ENCODE results near the gene DZIP3. TPM values are rescaled to one million over a fixed set of nuclear protein-coding genes. Genes with fewer than 3 reads are reported as not detected.
"Not testable (repeated sequence)": the region's sequence is repeated elsewhere in the genome, so short reads cannot be mapped to it uniquely, and the experiment has no call there.

DZIP3 gene
- total RNA-seq, 1 donor from 2014 or later: 5.8 TPM

DNA sequence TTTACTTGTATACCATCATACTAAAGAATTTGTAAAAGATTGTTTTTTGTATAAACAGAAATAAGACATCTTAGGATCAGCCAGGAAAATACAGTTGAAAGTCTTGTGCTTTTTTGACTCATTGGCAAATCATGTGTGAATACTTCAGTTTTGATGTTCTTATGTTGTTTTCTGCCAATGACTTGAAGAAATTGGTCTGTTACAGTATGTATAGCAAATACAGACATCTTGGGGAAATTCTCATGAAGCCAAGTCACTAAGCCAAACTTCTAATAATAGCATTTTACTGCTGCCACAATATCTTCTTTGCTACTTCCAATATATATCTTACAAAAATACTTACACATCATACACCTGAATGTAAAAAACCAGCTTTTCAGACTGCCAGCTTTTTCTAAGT lies 83.2 kb downstream of the DZIP3 start:
- DNase-seq (ENCODE audit: extremely low read depth, low read depth, low spot score): no peak

DNA sequence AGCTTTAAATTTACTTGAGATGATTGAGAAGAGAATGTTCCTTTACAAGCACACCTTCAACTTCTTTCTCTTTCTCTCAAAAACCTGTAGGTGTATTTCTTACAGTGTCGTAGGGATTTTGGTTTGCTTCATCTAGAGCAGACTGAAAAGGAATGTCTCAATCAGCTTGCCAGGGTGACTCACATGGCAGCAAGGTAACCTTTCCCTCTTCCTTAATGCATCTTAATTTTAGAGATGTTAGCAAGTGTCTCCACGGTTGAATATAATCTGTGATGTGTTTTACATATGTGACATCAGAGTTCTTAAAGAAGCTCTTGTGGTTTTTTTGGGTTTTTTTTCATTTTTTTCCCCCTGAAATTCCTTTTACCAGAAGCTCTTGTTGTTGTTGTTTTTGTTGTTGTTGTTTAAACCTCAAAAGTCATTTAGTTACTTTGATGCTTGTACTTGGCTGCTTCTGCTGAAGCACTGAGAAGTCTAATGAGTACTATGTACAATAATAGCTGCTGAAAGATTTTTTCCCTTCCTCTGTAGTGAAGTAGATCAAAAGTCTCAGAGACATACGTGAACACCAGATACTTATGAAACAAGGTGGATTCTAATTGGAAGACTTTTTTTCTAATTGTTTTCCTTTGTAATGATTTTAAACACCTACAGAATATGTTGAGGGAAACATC lies 84.6 kb downstream of the DZIP3 start:
- DNase-seq (ENCODE audit: extremely low read depth, low read depth, low spot score): no peak

DNA sequence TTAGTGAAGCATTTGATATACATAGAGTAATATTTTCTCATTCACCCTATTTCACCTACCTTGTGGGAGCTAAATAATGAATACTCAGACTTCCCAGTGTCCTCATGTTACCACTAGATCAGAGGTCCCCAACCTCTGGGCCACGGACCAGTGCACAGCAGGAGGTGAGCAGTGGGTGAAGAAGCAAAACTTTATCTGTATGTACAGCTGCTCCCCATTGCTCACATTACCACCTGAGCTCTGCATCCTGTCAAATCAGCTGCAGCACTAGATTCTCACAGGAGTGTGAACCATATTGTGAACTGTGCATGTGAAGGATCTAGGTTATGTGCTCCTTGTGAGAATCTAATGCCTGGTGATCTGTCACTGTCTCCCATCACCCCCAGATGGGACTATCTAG lies 88.3 kb downstream of the DZIP3 start:
- no peak for DNase-seq (ENCODE audit: extremely low read depth, low read depth, low spot score)

- DNase-seq (ENCODE audit: extremely low read depth, low read depth, low spot score): not testable (repeated sequence)
Measured at GRCh38 chr3:108692286-108692685, 102.8 kb downstream of the DZIP3 start.

- no peak for DNase-seq (ENCODE audit: extremely low read depth, low read depth, low spot score)
Measured at GRCh38 chr3:108698461-108698860, 108.9 kb downstream of the DZIP3 start.

DNA sequence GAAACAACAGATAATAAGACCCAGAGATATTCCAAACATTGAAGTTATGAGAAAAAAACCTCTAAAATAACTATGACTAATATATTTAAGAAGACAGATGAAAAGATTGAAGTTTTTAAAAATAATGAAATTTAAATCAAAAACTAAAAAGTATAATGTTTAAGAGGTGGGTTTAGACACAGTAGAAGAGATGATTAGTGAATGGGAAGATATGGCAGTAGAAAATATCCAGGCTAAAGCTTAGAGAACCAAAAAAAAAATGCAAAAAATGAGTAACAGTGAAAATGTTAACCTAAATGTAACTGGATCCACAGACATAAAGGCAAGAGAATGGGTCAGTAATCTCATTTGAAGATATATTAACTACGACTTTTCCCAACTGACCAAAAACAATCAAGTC lies 115.5 kb downstream of the DZIP3 start:
- DNase-seq (ENCODE audit: extremely low read depth, low read depth, low spot score): no peak

DNA sequence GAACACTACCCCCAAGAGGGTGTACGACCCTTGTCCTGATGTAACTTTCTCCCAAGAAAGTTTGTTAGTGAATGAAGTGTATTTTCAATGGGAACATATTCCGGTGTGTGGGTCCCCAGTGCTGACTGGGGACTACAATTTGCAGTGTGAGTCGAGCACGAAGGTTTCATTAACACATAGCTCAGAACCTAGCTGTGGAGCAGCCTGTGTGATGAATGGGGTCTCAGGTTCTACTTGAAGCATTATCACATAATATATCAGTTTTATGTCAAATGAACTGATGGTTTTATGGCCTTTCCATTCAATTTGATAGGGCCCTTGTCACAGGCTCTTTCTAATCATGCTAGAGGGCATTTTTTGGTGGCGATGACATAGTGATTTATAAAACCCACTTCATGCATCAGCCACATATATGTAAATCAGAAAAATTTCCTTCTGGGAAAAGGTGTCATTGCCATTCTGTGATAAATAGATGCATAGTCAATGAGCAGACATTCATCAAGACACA lies 123.5 kb downstream of the DZIP3 start:
- no peak for DNase-seq (ENCODE audit: extremely low read depth, low read depth, low spot score)

DNA sequence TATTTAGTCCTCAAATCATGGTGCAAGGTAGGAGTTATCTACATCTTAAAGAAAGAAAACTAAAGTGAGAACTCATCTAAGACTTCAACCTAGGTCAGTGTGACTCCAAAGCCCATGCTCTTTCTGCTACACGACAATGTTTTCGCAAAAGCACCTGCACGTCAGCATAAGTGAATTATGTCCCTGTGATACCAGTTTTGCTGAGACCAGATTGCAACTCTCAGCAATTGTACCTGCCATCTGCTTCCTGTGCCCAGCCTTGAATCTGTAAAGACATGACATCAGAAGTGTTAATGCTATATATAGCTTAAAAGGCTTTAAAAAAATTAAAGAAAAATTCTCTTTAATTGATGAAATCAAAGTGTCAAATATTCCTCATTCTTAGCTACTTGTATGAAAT lies 124.3 kb downstream of the DZIP3 start:
- no peak for DNase-seq (ENCODE audit: extremely low read depth, low read depth, low spot score)

DNA sequence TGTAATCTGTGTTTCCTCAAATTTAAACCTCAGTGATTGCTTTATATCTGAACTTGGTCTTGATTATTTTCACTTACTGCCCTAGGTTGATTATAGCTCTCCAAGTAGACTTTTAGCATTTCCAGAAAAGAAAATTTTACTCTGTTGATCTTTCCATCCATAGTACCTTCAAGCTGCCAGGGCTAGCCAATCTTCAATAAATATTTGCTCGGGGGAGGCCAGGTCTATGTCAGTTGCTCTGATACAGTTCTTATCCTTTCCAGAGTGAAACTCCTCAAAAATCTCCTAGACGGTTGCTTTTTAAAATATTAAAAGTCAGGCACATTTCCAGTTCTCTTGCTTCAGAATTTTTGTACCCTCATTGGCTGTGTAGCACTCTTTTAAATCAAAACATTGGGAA lies 128.9 kb downstream of the DZIP3 start:
- no peak for DNase-seq (ENCODE audit: extremely low read depth, low read depth, low spot score)

DNA sequence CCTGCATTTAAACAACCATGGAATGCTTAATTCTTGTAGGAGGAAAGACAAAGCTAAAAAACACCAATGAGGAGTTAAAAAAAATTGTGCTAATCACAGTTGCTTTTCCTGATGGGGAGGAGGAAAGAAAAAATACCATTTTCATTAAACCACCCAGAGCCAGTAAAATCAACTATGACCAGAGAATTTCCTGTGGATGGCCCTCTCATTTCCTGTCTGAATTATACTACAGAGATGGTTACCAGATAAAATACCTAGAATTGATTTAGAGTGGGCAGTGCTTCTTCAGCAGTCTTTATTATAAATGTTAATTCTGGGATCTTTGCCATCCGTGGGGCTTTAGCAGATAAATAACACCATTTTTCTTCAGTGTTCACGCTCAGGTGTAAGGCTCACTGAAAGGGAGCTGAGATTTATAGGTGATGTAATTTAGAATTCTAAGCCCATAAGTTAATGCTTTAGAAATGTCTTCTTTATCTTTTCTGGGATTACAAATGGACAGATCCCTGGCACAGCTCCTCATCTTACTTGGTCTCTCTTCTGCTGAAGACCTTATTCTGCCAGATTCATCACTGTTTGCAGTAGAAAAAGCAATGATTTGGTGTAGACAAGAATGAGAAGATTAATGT lies 129.8 kb downstream of the DZIP3 start:
- no peak for DNase-seq (ENCODE audit: extremely low read depth, low read depth, low spot score)

DNA sequence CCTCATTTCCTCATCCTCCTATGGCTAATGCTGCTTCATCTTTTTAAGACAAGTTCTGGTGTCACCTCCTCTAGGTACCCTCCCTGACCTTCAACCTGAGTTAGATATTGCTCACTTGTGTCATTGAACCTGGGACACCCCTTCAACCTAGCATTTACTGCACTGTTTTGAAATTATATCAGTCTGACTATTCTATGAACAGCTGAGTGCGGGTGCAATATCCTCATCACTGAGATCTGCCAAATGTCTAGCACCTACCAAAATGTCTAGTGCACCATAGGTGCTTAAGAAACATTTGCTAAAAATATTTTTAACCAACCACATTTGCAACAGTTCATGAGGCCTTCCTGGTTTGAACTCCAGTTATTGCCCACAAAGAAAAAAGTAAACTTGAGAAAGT lies 133.2 kb downstream of the DZIP3 start:
- DNase-seq (ENCODE audit: extremely low read depth, low read depth, low spot score): no peak

GRCh38 chr3:108724101-108724500 lies 134.6 kb downstream of the DZIP3 start:
- no peak for DNase-seq (ENCODE audit: extremely low read depth, low read depth, low spot score)

DNA sequence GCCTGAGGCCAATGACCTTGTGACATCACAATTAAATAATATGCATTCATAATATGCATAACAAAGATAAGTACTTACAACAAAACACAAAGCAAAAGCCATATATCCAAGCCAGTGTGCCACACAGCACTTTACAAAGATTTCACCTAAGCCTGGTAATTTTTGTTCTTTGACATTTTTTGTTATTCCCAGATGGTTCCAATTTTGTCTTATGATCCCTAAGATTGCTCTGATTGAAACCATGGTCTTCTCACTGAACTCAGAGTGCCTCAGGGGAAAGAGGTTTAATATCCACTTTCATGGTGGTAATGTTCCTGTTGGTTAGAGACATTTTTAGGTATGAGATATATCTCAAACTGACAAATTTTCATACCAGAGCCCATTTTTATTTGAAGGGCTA lies 138.6 kb downstream of the DZIP3 start:
- DNase-seq (ENCODE audit: extremely low read depth, low read depth, low spot score): no peak

- DNase-seq (ENCODE audit: extremely low read depth, low read depth, low spot score): no peak
Measured at GRCh38 chr3:108728934-108729333, 139.4 kb downstream of the DZIP3 start.

DNA sequence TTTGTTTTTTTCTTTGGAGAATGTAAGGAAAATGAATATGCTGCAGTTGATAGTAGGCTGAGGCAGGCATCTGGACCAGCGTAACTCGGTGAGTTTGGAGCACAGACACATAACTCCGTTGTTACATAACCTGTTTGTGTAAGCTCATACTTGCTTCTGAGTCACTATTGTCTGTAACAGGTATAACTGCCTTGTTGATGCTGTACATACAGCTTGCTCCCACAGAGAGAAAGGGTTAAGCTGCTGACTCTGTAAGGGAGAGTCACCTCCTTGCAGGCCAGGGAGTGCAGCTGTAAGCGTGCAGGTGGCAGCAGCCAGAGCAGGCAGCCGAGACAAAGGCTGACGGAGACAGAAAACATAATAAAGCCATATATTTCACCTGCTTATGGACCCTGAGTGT lies 147.3 kb downstream of the DZIP3 start:
- no peak for DNase-seq (ENCODE audit: extremely low read depth, low read depth, low spot score)

- DNase-seq (ENCODE audit: extremely low read depth, low read depth, low spot score): no peak
Measured at GRCh38 chr3:108742929-108743328, 153.4 kb downstream of the DZIP3 start.

Other genes with a start within 250 kb of the DZIP3 start
- gene MYH15, start 79.1 kb upstream of the DZIP3 start, total RNA-seq: 0.06 and 0.10 TPM in 2 replicates
- 5.0 and 12.0 TPM in 2 replicates for gene CIP2A, start 284 bp upstream of the DZIP3 start, total RNA-seq
- gene RETNLB, start 167.7 kb downstream of the DZIP3 start, total RNA-seq: not detected in 2 replicates
- gene TRAT1, start 233.1 kb downstream of the DZIP3 start, total RNA-seq: not detected in 2 replicates

Measured in glomerular endothelial cell (primary cell).